B cell (primary cell): ENCODE measurements around the gene CLSTN2. TPM values are rescaled to one million over a fixed set of nuclear protein-coding genes. Genes with fewer than 3 reads are reported as not detected.

Source experiments
- ATAC-seq: fragments of 200-7000 bp; cut with Tn5 transposase; one replicate; pipeline ENCODE4 v1.10.0; 2021; ENCODE audit warnings: low read depth, mild to moderate bottlenecking, moderate number of reproducible peaks, moderate library complexity
- CTCF ChIA-PET: fragments of 350-600 bp; sonication (Branson Sonifier 250); formaldehyde crosslinking; loops from one replicate; lab custom pipeline; 2021; ENCODE audit warnings: antibody characterized with exemption, inconsistent platforms; lab: Charles Lee
- POLR2A ChIA-PET: fragments of 350-600 bp; sonication (Branson Sonifier 250); formaldehyde crosslinking; loops from one replicate; lab custom pipeline; 2021; ENCODE audit warnings: antibody characterized with exemption; lab: Charles Lee
- DNase-seq: peaks from one replicate; pipeline ENCODE4 v3.0.0; 2013
- H2AFZ ChIP-seq: 2 replicates; pipeline ENCODE4 v1.6.1; 2012; ENCODE audit warnings: mild to moderate bottlenecking, low read depth, low read length; ENCODE audit not compliant: insufficient read depth, poor library complexity, severe bottlenecking
- H3K27ac ChIP-seq, 2 donors: 1 replicate in 1 of 2; 2 replicates in 1 of 2; pipeline ENCODE4 v1.5.1; 2012 to 2013; ENCODE audit warnings: low read length in 2 of 2, mild to moderate bottlenecking in 2 of 2, moderate library complexity in 1 of 2
- H3K27me3 ChIP-seq, 4 experiments: fragments of 200-600 bp in 1 of 4; sonication (generic) in 1 of 4; replicated peaks in 1 of 4; 1 replicate in 2 of 4; 2 replicates in 2 of 4; pipeline versions ENCODE4 v1.6.1 to v1.7.0; 2013 to 2016; ENCODE audit warnings: low read length in 3 of 4, mild to moderate bottlenecking in 2 of 4, mixed read lengths in 1 of 4, moderate library complexity in 1 of 4; ENCODE audit not compliant: insufficient read depth in 4 of 4, control insufficient read depth in 3 of 4; ENCODE audit errors: control extremely low read depth in 1 of 4
- H3K36me3 ChIP-seq, 2 experiments: replicated peaks in 1 of 2; 1 replicate in 1 of 2; 2 replicates in 1 of 2; pipeline versions ENCODE4 v1.6.1 to v1.7.1; 2013; ENCODE audit warnings: low read length in 1 of 2; ENCODE audit not compliant: insufficient read depth in 2 of 2, control insufficient read depth in 1 of 2; ENCODE audit errors: control extremely low read depth in 1 of 2, extremely low read depth in 1 of 2
- H3K4me1 ChIP-seq, 2 donors: fragments of 200-600 bp in 1 of 2; sonication (generic) in 1 of 2; 1 replicate in 1 of 2; 2 replicates in 1 of 2; pipeline versions ENCODE4 v1.5.1 to v1.6.1; 2013 to 2017; ENCODE audit warnings: low read length in 2 of 2; ENCODE audit not compliant: control insufficient read depth in 2 of 2, insufficient read depth in 2 of 2
- H3K4me2 ChIP-seq: replicated peaks from 2 replicates; pipeline ENCODE3; 2012; ENCODE audit warnings: mild to moderate bottlenecking, low read depth, low read length; ENCODE audit not compliant: poor library complexity, severe bottlenecking
- H3K4me3 ChIP-seq, 5 experiments: fragments of 200-600 bp in 1 of 5; sonication (generic) in 1 of 5; 1 replicate in 3 of 5; 2 replicates in 2 of 5; pipeline versions ENCODE4 v1.5.1 to v1.7.0; 2011 to 2016; ENCODE audit warnings: low read length in 4 of 5, mild to moderate bottlenecking in 4 of 5, low read depth in 2 of 5, control low read depth in 1 of 5, moderate library complexity in 1 of 5; ENCODE audit not compliant: insufficient read depth in 1 of 5; ENCODE audit errors: control extremely low read depth in 1 of 5, extremely low read depth in 1 of 5
- H3K79me2 ChIP-seq: fragments of 200-600 bp; sonication (generic); one replicate; pipeline ENCODE4 v1.6.0; 2016; ENCODE audit warnings: low read length; ENCODE audit not compliant: control insufficient read depth, insufficient read depth
- H3K9ac ChIP-seq: fragments of 200-600 bp; sonication (generic); 2 replicates; pipeline ENCODE4 v1.6.1; 2017; ENCODE audit warnings: mild to moderate bottlenecking, low read length, moderate library complexity
- H3K9me3 ChIP-seq, 3 donors: one replicate each; pipeline versions ENCODE4 v1.6.1 to v1.7.1; 2013; ENCODE audit warnings: low read length in 2 of 3; ENCODE audit not compliant: control insufficient read depth in 2 of 3, insufficient read depth in 1 of 3; ENCODE audit errors: control extremely low read depth in 1 of 3
- H4K20me1 ChIP-seq: 2 replicates; pipeline ENCODE4 v1.6.0; 2012; ENCODE audit warnings: mild to moderate bottlenecking, low read length; ENCODE audit not compliant: insufficient read depth, control insufficient read depth, poor library complexity, severe bottlenecking
- H3K27ac Mint-ChIP-seq: one replicate; pipeline ENCODE4 v1.8.0; 2021; ENCODE audit warnings: mixed read lengths
- H3K27me3 Mint-ChIP-seq: one replicate; pipeline ENCODE4 v1.8.0; 2021; ENCODE audit warnings: mixed read lengths
- H3K4me1 Mint-ChIP-seq: one replicate; pipeline ENCODE4 v1.8.0; 2021; ENCODE audit warnings: mixed read lengths
- H3K4me3 Mint-ChIP-seq: one replicate; pipeline ENCODE4 v1.8.0; 2021; ENCODE audit warnings: mixed read lengths
- H3K9me3 Mint-ChIP-seq: one replicate; pipeline ENCODE4 v1.8.0; 2022; ENCODE audit warnings: mixed read lengths; ENCODE audit not compliant: insufficient read depth
- EZH2 ChIP-seq: IDR thresholded peaks from 2 replicates; pipeline ENCODE4 v1.6.1; 2012; ENCODE audit warnings: borderline replicate concordance, low read depth, mild to moderate bottlenecking, moderate library complexity, low read length; ENCODE audit not compliant: insufficient read depth, poor library complexity, severe bottlenecking
- WGBS: methylation state at CpG from one replicate; pipeline ENCODE4 v1.1.5; 2013; ENCODE audit warnings: missing lambda C conversion rate; ENCODE audit not compliant: insufficient coverage; 5-methylcytosine and 5-hydroxymethylcytosine counted together
- intact Hi-C: fragments of 100-400 bp; cut with micrococcal nuclease; formaldehyde crosslinking; loops from one replicate; pipeline ENCODE4 v1.10.0; 2022
- polyA plus RNA-seq: library from polyadenylated mRNA; depleted of rRNA; stranded (reverse); fragments of >200 nt; gene quantifications from 2 replicates; pipeline ENCODE4 v1.2.3, GENCODE V29; 2012
- total RNA-seq, 2 donors: library from RNA; stranded (reverse); fragments of 120-200 nt in 1 of 2; gene quantifications; 1 replicate in 1 of 2; 2 replicates in 1 of 2; pipeline versions ENCODE4 v1.2.3 to v1.2.4, GENCODE V29; 2013 to 2022
- TF ChIP-seq, protein P1 (sequence below): fragments of 200-600 bp; IDR thresholded peaks from one replicate; pipeline ENCODE4 v1.8.0; 2022; ENCODE audit warnings: antibody characterized with exemption, mild to moderate bottlenecking

Gene CLSTN2
- total and polyA plus RNA-seq, 2 donors (not counting 1 experiment from before 2014, with no cell fraction given) = not detected

DNA sequence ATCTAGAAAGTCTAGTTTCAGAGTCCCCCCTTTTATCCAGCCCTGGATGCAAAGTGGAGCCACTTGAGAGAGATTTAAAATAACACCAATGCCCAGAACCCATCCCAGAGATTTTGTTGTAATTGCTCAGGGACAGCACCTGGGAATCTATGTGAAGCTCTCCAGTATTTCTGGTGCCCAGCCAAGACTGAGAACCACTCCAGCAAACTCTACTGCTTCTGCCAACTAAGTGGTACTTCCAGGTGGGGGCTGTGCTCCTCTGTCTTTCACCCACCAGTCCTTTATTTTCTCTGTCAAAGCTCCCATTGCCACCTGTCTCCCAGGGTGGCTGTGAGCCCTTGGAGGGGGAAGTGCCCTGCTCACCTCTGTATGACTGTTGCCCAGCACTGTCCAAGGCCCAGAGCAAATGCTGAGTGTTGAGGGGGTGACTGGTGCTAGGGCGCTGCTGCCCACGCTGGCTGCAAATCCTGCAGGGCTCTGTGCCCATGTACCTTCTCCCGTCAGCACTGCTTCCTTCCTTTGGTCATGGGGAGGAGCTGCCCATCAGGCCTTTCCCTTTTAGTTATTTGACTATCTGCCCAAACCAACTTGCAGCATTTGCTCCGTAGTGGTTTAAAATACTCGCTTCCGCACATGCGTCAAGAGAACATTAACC lies 9.4 kb downstream of the CLSTN2 start:
- Histone ChIP-seq H3K27ac (no peak overlapping the region), H3K9me3 (peaks cover 0 to 3% (median 0%) of the 10 kb centered on the region in 3 donors), H3K27me3 (peaks cover 0 to 4% (median 0%) of the 10 kb centered on the region in 4 experiments), H3K4me2 (no peak overlapping the region), H3K9ac (no peak overlapping the region), H3K4me1 (no peaks in the 10 kb centered on the region), H4K20me1 (no peaks in the 10 kb centered on the region), H3K4me3 (no peak overlapping the region), H2AFZ (no peak overlapping the region), H3K79me2 (no peaks in the 10 kb centered on the region), H3K36me3 (no peaks in the 10 kb centered on the region)
- H3K4me3 Mint-ChIP-seq = no peak overlapping the region
- intact Hi-C loops = no loop called here
- H3K4me1 Mint-ChIP-seq = no peaks in the 10 kb centered on the region
- 83% methylated on average over 6 of the region's 7 CpGs for WGBS
- ChIA-PET POLR2A (no interaction called here), CTCF (no interaction called here)
- H3K27me3 Mint-ChIP-seq = peaks cover 34% of the 10 kb centered on the region
- ATAC-seq = no peak
- no peak overlapping the region for H3K27ac Mint-ChIP-seq
- DNase-seq = no peak
- no peak for TF ChIP-seq EZH2
- TF ChIP-seq, protein P1, sequence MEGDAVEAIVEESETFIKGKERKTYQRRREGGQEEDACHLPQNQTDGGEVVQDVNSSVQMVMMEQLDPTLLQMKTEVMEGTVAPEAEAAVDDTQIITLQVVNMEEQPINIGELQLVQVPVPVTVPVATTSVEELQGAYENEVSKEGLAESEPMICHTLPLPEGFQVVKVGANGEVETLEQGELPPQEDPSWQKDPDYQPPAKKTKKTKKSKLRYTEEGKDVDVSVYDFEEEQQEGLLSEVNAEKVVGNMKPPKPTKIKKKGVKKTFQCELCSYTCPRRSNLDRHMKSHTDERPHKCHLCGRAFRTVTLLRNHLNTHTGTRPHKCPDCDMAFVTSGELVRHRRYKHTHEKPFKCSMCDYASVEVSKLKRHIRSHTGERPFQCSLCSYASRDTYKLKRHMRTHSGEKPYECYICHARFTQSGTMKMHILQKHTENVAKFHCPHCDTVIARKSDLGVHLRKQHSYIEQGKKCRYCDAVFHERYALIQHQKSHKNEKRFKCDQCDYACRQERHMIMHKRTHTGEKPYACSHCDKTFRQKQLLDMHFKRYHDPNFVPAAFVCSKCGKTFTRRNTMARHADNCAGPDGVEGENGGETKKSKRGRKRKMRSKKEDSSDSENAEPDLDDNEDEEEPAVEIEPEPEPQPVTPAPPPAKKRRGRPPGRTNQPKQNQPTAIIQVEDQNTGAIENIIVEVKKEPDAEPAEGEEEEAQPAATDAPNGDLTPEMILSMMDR = no peak
- no peaks in the 10 kb centered on the region for H3K9me3 Mint-ChIP-seq

DNA sequence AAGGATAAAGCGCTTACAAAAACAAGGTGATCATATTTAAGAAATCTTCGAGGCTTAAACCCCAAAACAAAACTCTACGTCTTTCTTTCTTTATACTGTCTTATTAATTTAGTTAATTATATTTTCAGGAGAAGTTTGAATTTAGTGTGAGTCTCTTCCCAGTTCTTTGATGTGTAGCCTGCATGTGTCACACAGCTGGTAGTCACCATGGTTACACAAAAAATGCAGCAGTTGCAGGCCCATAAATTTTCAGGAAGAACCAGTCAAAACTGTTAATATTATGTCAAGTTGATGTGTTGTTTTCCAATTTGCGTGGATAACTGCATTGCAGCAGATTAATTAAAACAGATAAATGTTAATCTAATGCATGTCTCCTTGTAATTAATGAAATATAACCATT lies 10.4 kb downstream of the CLSTN2 start:
- H3K9me3 ChIP-seq = peaks cover 0 to 3% (median 0%) of the 10 kb centered on the region in 3 donors
- no peak overlapping the region for H3K4me2 ChIP-seq
- H3K36me3 ChIP-seq = no peaks in the 10 kb centered on the region
- no peaks in the 10 kb centered on the region for H3K79me2 ChIP-seq
- Mint-ChIP-seq H3K27ac (no peak overlapping the region), H3K9me3 (no peaks in the 10 kb centered on the region), H3K4me1 (no peaks in the 10 kb centered on the region), H3K27me3 (peaks cover 26% of the 10 kb centered on the region), H3K4me3 (no peak overlapping the region)
- ChIA-PET POLR2A (no interaction called here), CTCF (no interaction called here)
- no peaks in the 10 kb centered on the region for H4K20me1 ChIP-seq
- no peak overlapping the region for H2AFZ ChIP-seq
- no CpG with 5 or more reads among the region's 4 CpGs for WGBS
- H3K27me3 ChIP-seq = no peaks in the 10 kb centered on the region
- TF ChIP-seq EZH2 = no peak
- H3K4me1 ChIP-seq = no peaks in the 10 kb centered on the region
- no peak overlapping the region for H3K27ac ChIP-seq
- DNase-seq (no peak), ATAC-seq (no peak)
- H3K9ac ChIP-seq = no peak overlapping the region
- no peak overlapping the region for H3K4me3 ChIP-seq
- intact Hi-C loops = no loop called here
